ENCODE data around the gene FGD2.
"Not testable (repeated sequence)": the region's sequence is repeated elsewhere in the genome, so short reads cannot be mapped to it uniquely, and the experiment has no call there.

FGD2 gene

DNA sequence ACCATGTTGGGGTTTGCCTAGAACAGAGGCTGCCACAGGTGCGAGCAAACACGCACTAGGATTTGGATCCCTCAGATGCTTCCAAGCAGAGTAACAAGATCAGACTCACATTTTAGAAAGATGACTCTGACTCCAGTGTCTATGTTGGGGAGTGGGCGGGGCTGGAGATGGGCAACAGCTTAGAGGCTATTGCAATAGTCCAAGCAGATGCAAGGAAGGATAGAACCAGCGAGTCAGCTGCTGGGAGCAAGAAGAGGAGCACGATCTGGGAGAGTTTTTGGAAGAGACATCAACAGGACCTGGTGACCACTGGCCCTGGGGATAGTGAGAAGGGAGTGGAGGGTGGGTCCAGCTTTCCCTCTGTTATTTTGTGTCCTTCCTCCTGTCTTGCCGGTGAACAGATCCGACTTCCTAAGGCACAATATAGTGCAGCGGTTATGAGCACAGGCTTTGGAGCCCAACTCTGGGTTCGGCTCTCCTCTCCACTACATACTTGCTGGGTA, 52.7 kb downstream of the FGD2 start:
- Histone ChIP-seq H3K27ac (ENCODE audit: low read length) (no peak overlapping the region), H3K79me2 (ENCODE audit: insufficient read depth, low read length) (no peaks in the 10 kb centered on the region), H3K36me3 (ENCODE audit: insufficient read depth, low read length) (no peaks in the 10 kb centered on the region), H4K20me1 (ENCODE audit: insufficient read depth, low read length) (no peaks in the 10 kb centered on the region), H3K4me3 (ENCODE audit: low read depth in 1 of 2, low read length in 2 of 2) (no peak overlapping the region), H3K4me2 (ENCODE audit: insufficient read depth, low read length) (no peak overlapping the region), H2AFZ (ENCODE audit: low read depth, low read length) (no peak overlapping the region), H3K4me1 (ENCODE audit: insufficient read depth, low read length) (0 out of 2 replicates have a peak, but pooled peaks cover 5% of the 10 kb centered on the region), H3K9me3 (ENCODE audit: insufficient read depth, low read length, severe bottlenecking) (no peaks in the 10 kb centered on the region), H3K27me3 (ENCODE audit: insufficient read depth, low read length, poor library complexity) (no peaks in the 10 kb centered on the region), H3K9ac (ENCODE audit: low read depth, low read length) (no peak overlapping the region)
- no peak for DNase-seq
- no peak for TF ChIP-seq EZH2 (IDR thresholded peaks at IDR 0.05; ENCODE audit: borderline replicate concordance, low read depth, low read length, severe bottlenecking)
- TF ChIP-seq, protein P1, sequence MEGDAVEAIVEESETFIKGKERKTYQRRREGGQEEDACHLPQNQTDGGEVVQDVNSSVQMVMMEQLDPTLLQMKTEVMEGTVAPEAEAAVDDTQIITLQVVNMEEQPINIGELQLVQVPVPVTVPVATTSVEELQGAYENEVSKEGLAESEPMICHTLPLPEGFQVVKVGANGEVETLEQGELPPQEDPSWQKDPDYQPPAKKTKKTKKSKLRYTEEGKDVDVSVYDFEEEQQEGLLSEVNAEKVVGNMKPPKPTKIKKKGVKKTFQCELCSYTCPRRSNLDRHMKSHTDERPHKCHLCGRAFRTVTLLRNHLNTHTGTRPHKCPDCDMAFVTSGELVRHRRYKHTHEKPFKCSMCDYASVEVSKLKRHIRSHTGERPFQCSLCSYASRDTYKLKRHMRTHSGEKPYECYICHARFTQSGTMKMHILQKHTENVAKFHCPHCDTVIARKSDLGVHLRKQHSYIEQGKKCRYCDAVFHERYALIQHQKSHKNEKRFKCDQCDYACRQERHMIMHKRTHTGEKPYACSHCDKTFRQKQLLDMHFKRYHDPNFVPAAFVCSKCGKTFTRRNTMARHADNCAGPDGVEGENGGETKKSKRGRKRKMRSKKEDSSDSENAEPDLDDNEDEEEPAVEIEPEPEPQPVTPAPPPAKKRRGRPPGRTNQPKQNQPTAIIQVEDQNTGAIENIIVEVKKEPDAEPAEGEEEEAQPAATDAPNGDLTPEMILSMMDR (IDR thresholded peaks at IDR 0.05; ENCODE audit: borderline replicate concordance, extremely low read depth, low read length, poor library complexity, severe bottlenecking), result no peak
- ATAC-seq (ENCODE audit: insufficient read depth, low read depth), result no peak

GRCh38 chr6:37058984-37059343, 53.5 kb downstream of the FGD2 start:
- H4K20me1 ChIP-seq (ENCODE audit: insufficient read depth, low read length); DNase-seq; H3K79me2 ChIP-seq (ENCODE audit: insufficient read depth, low read length); ATAC-seq (ENCODE audit: insufficient read depth, low read depth); H2AFZ ChIP-seq (ENCODE audit: low read depth, low read length); H3K4me1 ChIP-seq (ENCODE audit: insufficient read depth, low read length); H3K27me3 ChIP-seq (ENCODE audit: insufficient read depth, low read length, poor library complexity); H3K9me3 ChIP-seq (ENCODE audit: insufficient read depth, low read length, severe bottlenecking); H3K36me3 ChIP-seq (ENCODE audit: insufficient read depth, low read length); H3K4me2 ChIP-seq (ENCODE audit: insufficient read depth, low read length); H3K9ac ChIP-seq (ENCODE audit: low read depth, low read length); H3K27ac ChIP-seq (ENCODE audit: low read length); H3K4me3 ChIP-seq (ENCODE audit: low read depth in 1 of 2, low read length in 2 of 2): not testable (repeated sequence)

- H3K4me3 ChIP-seq (ENCODE audit: low read depth in 1 of 2, low read length in 2 of 2), result no peak overlapping the region
- no peak overlapping the region for H3K9ac ChIP-seq (ENCODE audit: low read depth, low read length)
- no peaks in the 10 kb centered on the region for H3K27me3 ChIP-seq (ENCODE audit: insufficient read depth, low read length, poor library complexity)
- no peak overlapping the region for H2AFZ ChIP-seq (ENCODE audit: low read depth, low read length)
- DNase-seq (no peak), ATAC-seq (ENCODE audit: insufficient read depth, low read depth) (no peak)
- H3K36me3 ChIP-seq (ENCODE audit: insufficient read depth, low read length), result no peaks in the 10 kb centered on the region
- H3K4me2 ChIP-seq (ENCODE audit: insufficient read depth, low read length), result no peak overlapping the region
- H3K9me3 ChIP-seq (ENCODE audit: insufficient read depth, low read length, severe bottlenecking), result no peaks in the 10 kb centered on the region
- TF ChIP-seq EZH2 (IDR thresholded peaks at IDR 0.05; ENCODE audit: borderline replicate concordance, low read depth, low read length, severe bottlenecking), result no peak
- TF ChIP-seq, protein P1 (IDR thresholded peaks at IDR 0.05; ENCODE audit: borderline replicate concordance, extremely low read depth, low read length, poor library complexity, severe bottlenecking), result no peak
- H3K79me2 ChIP-seq (ENCODE audit: insufficient read depth, low read length), result no peaks in the 10 kb centered on the region
- no peak overlapping the region for H3K27ac ChIP-seq (ENCODE audit: low read length)
- 0 out of 2 replicates have a peak, but pooled peaks cover 5% of the 10 kb centered on the region for H3K4me1 ChIP-seq (ENCODE audit: insufficient read depth, low read length)
- no peaks in the 10 kb centered on the region for H4K20me1 ChIP-seq (ENCODE audit: insufficient read depth, low read length)
These were observed 54.1 kb downstream of the FGD2 start for GRCh38 chr6:37059344-37060194.

DNA sequence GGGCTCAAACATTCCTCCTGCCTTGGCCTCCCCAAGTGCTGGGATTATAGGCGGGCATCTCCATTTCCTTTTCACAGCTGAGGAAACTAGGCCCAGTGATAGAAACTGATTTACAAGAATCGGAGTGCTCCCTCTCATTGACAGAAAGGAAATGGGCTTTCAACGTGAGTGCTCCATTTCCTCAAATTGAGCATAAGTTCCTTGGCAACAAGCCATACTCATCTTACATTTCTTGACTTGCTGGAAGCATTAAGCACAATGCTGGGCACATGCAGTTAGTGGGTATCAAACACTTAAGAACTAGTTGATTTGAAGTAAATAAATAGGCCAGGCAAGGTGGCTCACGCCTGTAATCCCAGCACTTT, 54.7 kb downstream of the FGD2 start:
- Histone ChIP-seq H3K4me3 (ENCODE audit: low read depth in 1 of 2, low read length in 2 of 2) (no peak overlapping the region), H3K4me1 (ENCODE audit: insufficient read depth, low read length) (0 out of 2 replicates have a peak, but pooled peaks cover 5% of the 10 kb centered on the region)

More for the DNA sequence above, 54.7 kb downstream of the FGD2 start:
- ATAC-seq (ENCODE audit: insufficient read depth, low read depth), result no peak
- TF ChIP-seq, protein P1 (IDR thresholded peaks at IDR 0.05; ENCODE audit: borderline replicate concordance, extremely low read depth, low read length, poor library complexity, severe bottlenecking), result no peak
- TF ChIP-seq EZH2 (IDR thresholded peaks at IDR 0.05; ENCODE audit: borderline replicate concordance, low read depth, low read length, severe bottlenecking), result no peak
- DNase-seq, result no peak
- no peaks in the 10 kb centered on the region for H3K9me3 ChIP-seq (ENCODE audit: insufficient read depth, low read length, severe bottlenecking)
- no peak overlapping the region for H3K4me2 ChIP-seq (ENCODE audit: insufficient read depth, low read length)
- no peaks in the 10 kb centered on the region for H4K20me1 ChIP-seq (ENCODE audit: insufficient read depth, low read length)
- H2AFZ ChIP-seq (ENCODE audit: low read depth, low read length), result no peak overlapping the region
- no peak overlapping the region for H3K27ac ChIP-seq (ENCODE audit: low read length)
- no peak overlapping the region for H3K9ac ChIP-seq (ENCODE audit: low read depth, low read length)
- H3K79me2 ChIP-seq (ENCODE audit: insufficient read depth, low read length), result no peaks in the 10 kb centered on the region
- H3K36me3 ChIP-seq (ENCODE audit: insufficient read depth, low read length), result no peaks in the 10 kb centered on the region
- no peaks in the 10 kb centered on the region for H3K27me3 ChIP-seq (ENCODE audit: insufficient read depth, low read length, poor library complexity)

Data from DND-41 (cell line).